AG04449 (cell line): ENCODE measurements around the gene PRRC2A.
A peak's percentile ranks its signal among the peaks of the same experiment; 100 is the strongest.

Experiments
- CTCF ChIA-PET: fragments of 350-600 bp; formaldehyde crosslinking; extraction: SDS; loops from one replicate; lab custom pipeline; 2021; ENCODE audit warnings: antibody characterized with exemption; lab: Yijun Ruan, JAX
- POLR2A ChIA-PET: fragments of 400-600, 350-600 bp; formaldehyde crosslinking; extraction: SDS; loops from one replicate; lab custom pipeline; 2020; ENCODE audit warnings: antibody characterized with exemption, inconsistent platforms; lab: Yijun Ruan, JAX
- DNase-seq: peaks from one replicate; pipeline ENCODE4 v3.0.0-alpha.2; 2010; ENCODE audit warnings: low read depth, low spot score
- H3K4me3 ChIP-seq: 2 replicates; pipeline ENCODE4 v1.5.1; 2011; ENCODE audit warnings: low read depth, mild to moderate bottlenecking, control low read depth, low read length
- CTCF ChIP-seq: IDR thresholded peaks from one replicate; pipeline ENCODE4 v1.5.1; 2011; ENCODE audit warnings: mild to moderate bottlenecking, moderate library complexity, low read length, control low read depth, inconsistent platforms; ENCODE audit not compliant: insufficient read depth; ENCODE audit errors: missing control alignments

Gene PRRC2A

GRCh38 chr6:31639043-31639442 lies 18.5 kb downstream of the PRRC2A start:
- ChIA-PET CTCF (interaction anchor here (1.3 to 1.9 kb wide), 2 partner anchors 11 to 59 kb away, joined by 3 to 5 read pairs; no protein-coding TSS in a partner anchor), POLR2A (interaction anchor here (0.8 to 3.2 kb wide), 6 partner anchors 12 to 92 kb away, joined by 3 to 16 read pairs (median 7); partner anchors contain the start of genes BAG6, C6orf47, NFKBIL1 and PRRC2A)
- DNase-seq: no peak
- no peak for TF ChIP-seq CTCF
- H3K4me3 ChIP-seq: no peak overlapping the region

GRCh38 chr6:31639449-31639861 lies 18.9 kb downstream of the PRRC2A start:
- no peak overlapping the region for H3K4me3 ChIP-seq
- CTCF ChIA-PET: interaction anchor here (1.3 to 1.9 kb wide), 4 partner anchors 12 to 93 kb away, joined by 3 to 5 read pairs (median 4); partner anchors contain the start of gene ATP6V1G2
- DNase-seq: peak; percentile 7
- POLR2A ChIA-PET: interaction anchor here (0.8 to 3.2 kb wide), 5 partner anchors 12 to 92 kb away, joined by 3 to 16 read pairs (median 9); partner anchors contain the start of genes BAG6, NFKBIL1 and PRRC2A
- TF ChIP-seq CTCF: no peak

- DNase-seq: no peak
- no peak overlapping the region for H3K4me3 ChIP-seq
- ChIA-PET POLR2A (interaction anchor here (3.1 to 3.2 kb wide), 2 partner anchors 12 to 19 kb away, joined by 14 to 16 read pairs; partner anchors contain the start of genes BAG6 and PRRC2A), CTCF (interaction anchor here (1.3 to 1.5 kb wide), 3 partner anchors 15 to 94 kb away, joined by 3 to 4 read pairs (median 3); partner anchors contain the start of gene ATP6V1G2)
- no peak for TF ChIP-seq CTCF
Measured at GRCh38 chr6:31640612-31641011, 20.1 kb downstream of the PRRC2A start.

GRCh38 chr6:31641370-31641769 lies 20.9 kb downstream of the PRRC2A start:
- no peak for TF ChIP-seq CTCF
- H3K4me3 ChIP-seq: no peak overlapping the region
- ChIA-PET CTCF (interaction anchor here (0.7 to 1.5 kb wide), 3 partner anchors 9 to 43 kb away, joined by 3 to 5 read pairs (median 4); partner anchors contain the start of gene BAG6), POLR2A (no interaction called here)
- no peak for DNase-seq

GRCh38 chr6:31642798-31643570 lies 22.5 kb downstream of the PRRC2A start:
- ChIA-PET CTCF (interaction anchor here (0.9 to 1.5 kb wide), 2 partner anchors 18 to 21 kb away, joined by 3 to 4 read pairs; partner anchors contain the start of gene C6orf47), POLR2A (interaction anchor here (0.6 to 1.5 kb wide), 2 partner anchors 9 to 184 kb away, joined by 3 to 4 read pairs; partner anchors contain the start of gene HSPA1B)
- TF ChIP-seq CTCF: no peak
- no peak overlapping the region for H3K4me3 ChIP-seq
- DNase-seq: no peak
